Measurements from ENCODE around the gene ARHGEF26. TPM values are rescaled to one million over a fixed set of nuclear protein-coding genes. Genes with fewer than 3 reads are reported as not detected.
A peak's percentile ranks its signal among the peaks of the same experiment; 100 is the strongest.

Gene ARHGEF26
- total RNA-seq, 1 experiment from 2014 or later: 5.4 TPM

DNA sequence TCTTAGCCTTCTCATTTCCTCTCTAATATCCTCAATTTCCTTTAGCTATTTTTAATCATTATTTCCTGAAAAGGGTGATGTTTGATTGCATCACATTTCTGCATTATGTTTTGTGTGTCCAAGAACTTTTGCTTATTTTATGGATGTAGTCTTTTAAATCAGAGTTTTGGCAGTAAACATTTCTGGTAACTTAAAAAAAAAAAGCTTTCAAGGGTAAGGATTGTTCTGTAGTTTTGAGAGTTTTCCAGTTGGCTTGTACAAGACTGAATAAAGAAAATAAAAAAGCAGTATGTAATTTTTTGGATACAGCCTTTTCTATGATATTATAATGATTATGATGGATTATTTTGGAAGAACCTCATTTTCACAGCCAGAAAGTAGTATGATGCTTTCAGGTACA lies 103.7 kb downstream of the ARHGEF26 start:
- H3K36me3 ChIP-seq (replicated peaks; ENCODE audit: control insufficient read depth, insufficient read depth, low read length): no peaks in the 10 kb centered on the region
- DNase-seq: no peak
- no peaks in the 10 kb centered on the region for H3K27me3 ChIP-seq (ENCODE audit: control insufficient read depth, insufficient read depth, low read length)
- no peak overlapping the region for H3K4me3 ChIP-seq (ENCODE audit: insufficient read depth, low read depth, low read length)

DNA sequence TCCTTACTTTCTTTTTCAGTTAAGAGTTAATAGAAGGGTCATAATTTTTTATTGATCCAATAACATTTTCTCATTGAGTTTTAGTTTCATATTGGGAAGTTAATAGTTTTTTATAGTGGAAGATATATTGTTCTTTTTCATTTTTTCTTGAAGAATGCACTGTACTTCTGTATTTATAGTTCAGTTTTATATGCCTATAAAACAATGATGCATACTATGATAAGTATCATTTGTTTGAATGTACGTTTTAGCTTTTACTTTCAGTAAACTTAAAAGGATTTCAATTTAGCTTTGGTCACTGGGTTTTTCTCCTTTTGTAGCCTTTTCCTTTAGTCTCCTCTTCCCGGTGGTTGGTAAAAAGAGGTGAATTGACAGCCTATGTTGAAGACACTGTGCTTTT lies 104.3 kb downstream of the ARHGEF26 start:
- H3K27me3 ChIP-seq (ENCODE audit: control insufficient read depth, insufficient read depth, low read length): no peaks in the 10 kb centered on the region
- no peak overlapping the region for H3K4me3 ChIP-seq (ENCODE audit: insufficient read depth, low read depth, low read length)
- no peaks in the 10 kb centered on the region for H3K36me3 ChIP-seq (replicated peaks; ENCODE audit: control insufficient read depth, insufficient read depth, low read length)
- DNase-seq: no peak

DNA sequence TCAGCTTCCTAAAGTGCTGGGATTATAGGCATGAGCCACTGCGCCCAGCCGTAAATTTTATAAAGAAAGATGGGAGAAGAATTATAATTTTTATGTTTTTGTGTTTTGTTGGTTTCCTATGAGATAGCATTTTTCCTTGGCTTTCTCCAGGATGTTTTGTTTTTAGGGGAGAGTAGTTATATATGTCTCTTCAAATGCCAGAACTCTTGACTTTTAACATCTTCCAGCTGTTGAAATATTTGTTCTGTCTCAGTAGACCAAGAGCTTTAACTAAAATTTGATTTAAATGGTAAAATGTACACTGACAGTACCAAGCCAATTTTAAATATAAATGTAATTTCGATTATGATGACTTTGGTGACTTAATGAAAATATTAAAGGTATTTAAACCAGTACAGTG lies 106.3 kb downstream of the ARHGEF26 start:
- H3K4me3 ChIP-seq (ENCODE audit: insufficient read depth, low read depth, low read length): no peak overlapping the region
- no peak for DNase-seq
- no peaks in the 10 kb centered on the region for H3K27me3 ChIP-seq (ENCODE audit: control insufficient read depth, insufficient read depth, low read length)
- H3K36me3 ChIP-seq (replicated peaks; ENCODE audit: control insufficient read depth, insufficient read depth, low read length): no peaks in the 10 kb centered on the region

DNA sequence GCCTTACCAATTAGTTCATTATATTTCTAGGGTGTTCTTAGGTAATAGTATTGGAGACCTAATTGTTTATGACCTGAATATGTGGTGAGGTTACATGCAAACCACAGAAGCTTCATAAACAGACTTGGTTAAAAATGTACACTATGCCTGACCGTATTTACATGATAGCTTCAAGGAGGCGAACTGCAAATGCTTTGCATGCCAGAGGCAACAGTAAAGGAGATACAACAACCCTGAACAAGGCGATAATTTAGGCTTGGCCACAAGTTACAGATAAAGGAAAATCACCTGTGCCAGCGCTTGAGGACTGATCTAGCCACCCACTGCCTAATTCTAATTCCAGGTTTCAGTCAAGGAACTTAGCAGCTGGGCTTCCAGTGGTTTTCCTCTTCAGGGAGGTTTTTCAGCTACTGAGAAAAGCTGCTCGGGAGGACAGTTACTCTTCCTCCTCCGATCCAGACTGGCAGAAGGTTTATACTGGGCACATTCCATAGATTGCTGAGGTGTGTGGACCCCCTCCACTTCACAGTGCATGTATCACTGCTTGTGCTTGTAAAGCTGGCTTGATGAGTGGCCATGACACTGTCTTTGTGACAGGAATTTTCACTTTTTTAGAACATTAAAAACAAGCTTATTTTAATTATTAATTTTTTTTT lies 107.5 kb downstream of the ARHGEF26 start:
- DNase-seq: no peak
- Histone ChIP-seq H3K36me3 (replicated peaks; ENCODE audit: control insufficient read depth, insufficient read depth, low read length) (no peaks in the 10 kb centered on the region), H3K4me3 (ENCODE audit: insufficient read depth, low read depth, low read length) (no peak overlapping the region), H3K27me3 (ENCODE audit: control insufficient read depth, insufficient read depth, low read length) (no peaks in the 10 kb centered on the region)

DNA sequence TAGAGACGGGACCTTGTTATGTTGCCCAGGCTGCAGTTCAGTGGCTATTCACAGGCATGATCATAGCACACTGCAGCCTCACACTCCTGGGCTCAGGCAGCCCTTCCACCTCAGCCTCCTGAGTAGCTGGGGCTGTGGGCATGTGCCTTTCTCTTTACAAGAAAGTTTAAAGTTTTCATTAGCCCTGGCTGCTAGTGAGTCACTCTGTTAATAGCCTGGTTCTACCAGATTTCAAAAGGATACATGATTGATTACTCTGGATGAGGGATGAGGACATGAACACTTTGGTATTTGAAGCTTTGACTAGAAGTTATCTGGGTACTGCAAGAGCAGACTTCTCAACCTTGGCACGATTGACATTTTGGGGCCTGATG lies 108.0 kb downstream of the ARHGEF26 start:
- Histone ChIP-seq H3K4me3 (ENCODE audit: insufficient read depth, low read depth, low read length) (no peak overlapping the region), H3K36me3 (replicated peaks; ENCODE audit: control insufficient read depth, insufficient read depth, low read length) (no peaks in the 10 kb centered on the region), H3K27me3 (ENCODE audit: control insufficient read depth, insufficient read depth, low read length) (no peaks in the 10 kb centered on the region)
- DNase-seq: no peak

DNA sequence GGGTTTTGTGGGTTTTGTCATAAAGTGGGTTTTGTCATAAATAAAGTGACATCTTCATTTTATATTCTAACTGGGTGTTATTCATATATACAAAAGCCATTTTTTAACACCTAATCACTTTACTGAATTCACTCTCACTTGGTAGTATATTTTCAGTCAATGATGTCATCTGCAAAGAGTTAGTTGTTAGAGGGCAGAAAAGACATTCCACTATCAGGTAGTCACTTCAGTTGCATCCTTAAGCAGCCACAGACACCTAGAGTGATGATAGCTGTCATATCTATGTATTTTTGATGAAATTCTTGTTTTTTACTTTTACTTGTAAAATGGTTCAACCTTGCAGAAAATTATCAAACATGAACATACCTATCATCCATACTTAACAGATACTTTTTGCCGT lies 114.1 kb downstream of the ARHGEF26 start:
- no peaks in the 10 kb centered on the region for H3K27me3 ChIP-seq (ENCODE audit: control insufficient read depth, insufficient read depth, low read length)
- DNase-seq: no peak

DNA sequence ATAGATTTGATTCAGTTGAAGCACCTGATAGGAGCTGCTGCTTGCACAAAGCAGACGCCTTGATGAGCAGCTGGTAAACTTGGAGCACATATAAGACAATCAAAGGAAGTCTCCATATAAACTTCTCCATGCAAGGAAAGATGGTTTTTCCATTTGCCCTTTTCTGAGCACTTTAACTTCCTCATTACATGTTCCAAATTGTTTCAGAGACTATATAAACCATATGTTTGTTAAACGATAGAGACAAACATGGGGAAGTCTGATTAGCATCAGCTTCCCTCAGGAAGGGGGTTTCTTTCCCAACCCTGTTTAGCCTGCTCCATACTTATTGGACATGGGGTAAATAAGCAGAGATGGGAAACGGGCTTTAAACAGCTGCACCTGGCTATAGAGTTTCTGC lies 115.1 kb downstream of the ARHGEF26 start:
- H3K27me3 ChIP-seq (ENCODE audit: control insufficient read depth, insufficient read depth, low read length): no peaks in the 10 kb centered on the region
- no peak overlapping the region for H3K4me3 ChIP-seq (ENCODE audit: insufficient read depth, low read depth, low read length)
- no peaks in the 10 kb centered on the region for H3K36me3 ChIP-seq (replicated peaks; ENCODE audit: control insufficient read depth, insufficient read depth, low read length)
- DNase-seq: no peak

More for the DNA sequence above, 114.1 kb downstream of the ARHGEF26 start:
- no peak overlapping the region for H3K4me3 ChIP-seq (ENCODE audit: insufficient read depth, low read depth, low read length)
- H3K36me3 ChIP-seq (replicated peaks; ENCODE audit: control insufficient read depth, insufficient read depth, low read length): no peaks in the 10 kb centered on the region

DNA sequence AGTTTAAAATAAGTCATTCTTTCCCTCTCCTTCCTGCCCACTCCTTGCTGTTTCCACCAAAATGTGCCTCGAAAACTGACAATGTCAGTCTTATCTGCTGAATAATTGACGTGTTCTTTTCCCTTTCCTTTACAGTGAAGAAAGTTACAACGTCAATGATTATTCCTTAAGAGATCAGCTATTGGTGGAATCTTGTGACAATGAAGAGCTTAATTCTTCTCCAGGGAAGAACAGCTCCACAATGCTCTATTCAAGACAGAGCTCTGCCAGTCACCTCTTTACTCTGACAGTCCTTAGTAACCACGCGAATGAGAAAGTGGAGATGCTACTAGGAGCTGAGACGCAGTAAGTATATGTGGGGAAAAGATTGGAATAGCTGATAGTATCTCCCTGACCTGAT lies 119.0 kb downstream of the ARHGEF26 start:
- no peaks in the 10 kb centered on the region for H3K27me3 ChIP-seq (ENCODE audit: control insufficient read depth, insufficient read depth, low read length)
- no peak for DNase-seq
- no peak overlapping the region for H3K4me3 ChIP-seq (ENCODE audit: insufficient read depth, low read depth, low read length)
- no peaks in the 10 kb centered on the region for H3K36me3 ChIP-seq (replicated peaks; ENCODE audit: control insufficient read depth, insufficient read depth, low read length)

DNA sequence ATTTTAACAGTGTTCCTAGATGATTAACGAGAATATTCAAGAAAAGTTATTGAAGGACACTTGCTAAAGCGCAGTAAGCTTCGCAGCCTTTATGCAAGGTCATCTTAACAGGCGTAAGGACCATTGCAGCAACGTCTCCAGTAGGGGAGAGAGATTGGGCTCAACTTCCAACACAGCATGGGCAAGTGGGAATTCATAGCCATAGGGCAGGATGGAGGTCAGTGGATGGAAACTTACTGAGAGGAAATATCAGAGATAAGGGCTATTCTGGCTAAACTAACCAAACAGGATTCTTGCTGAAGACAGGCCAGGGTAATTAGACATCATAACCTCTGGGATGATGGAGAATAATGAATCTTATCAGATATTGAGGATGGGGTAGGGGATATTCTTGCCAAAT lies 120.3 kb downstream of the ARHGEF26 start:
- Histone ChIP-seq H3K36me3 (replicated peaks; ENCODE audit: control insufficient read depth, insufficient read depth, low read length) (no peaks in the 10 kb centered on the region), H3K4me3 (ENCODE audit: insufficient read depth, low read depth, low read length) (no peak overlapping the region), H3K27me3 (ENCODE audit: control insufficient read depth, insufficient read depth, low read length) (no peaks in the 10 kb centered on the region)
- no peak for DNase-seq

DNA sequence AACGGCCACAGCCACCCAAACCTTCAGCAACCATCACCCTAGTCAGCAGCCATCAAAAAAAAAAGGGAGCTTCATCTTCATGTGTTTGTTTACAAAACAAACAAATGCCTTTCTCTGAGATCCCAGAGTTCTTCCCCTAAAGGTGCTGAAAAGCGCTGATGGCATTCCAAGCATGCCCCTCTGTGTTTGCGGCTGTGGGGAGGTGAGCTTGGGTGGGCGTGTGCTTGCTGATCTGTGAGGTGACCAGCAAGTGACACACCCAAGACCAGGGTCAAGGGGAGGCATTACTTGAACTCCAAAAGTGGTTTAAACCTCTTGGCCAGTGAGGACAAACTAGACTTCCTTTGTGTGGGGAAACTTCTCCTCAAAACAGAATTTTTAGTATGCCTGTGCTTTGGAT lies 121.6 kb downstream of the ARHGEF26 start:
- no peak overlapping the region for H3K4me3 ChIP-seq (ENCODE audit: insufficient read depth, low read depth, low read length)
- peak; percentile 16 for DNase-seq

DNA sequence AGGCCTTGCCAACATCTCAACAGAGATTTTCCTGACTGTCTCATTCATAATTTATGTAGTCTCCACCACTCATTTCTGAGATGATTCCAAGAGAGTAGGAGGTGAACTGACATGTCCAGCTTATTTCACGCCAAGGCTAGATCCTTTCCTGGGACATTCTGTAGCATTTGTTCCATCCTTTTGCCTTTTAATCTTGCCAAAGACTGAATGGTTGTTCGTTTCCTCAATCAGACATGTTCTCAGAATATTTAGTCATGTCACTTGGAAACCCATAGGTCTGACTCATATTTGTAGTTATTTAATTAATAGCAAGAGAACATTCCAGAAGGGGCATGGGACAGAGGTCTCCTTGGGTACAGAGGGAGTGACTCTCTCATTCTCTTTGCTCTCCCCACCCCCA lies 122.2 kb downstream of the ARHGEF26 start:
- DNase-seq: no peak
- Histone ChIP-seq H3K27me3 (ENCODE audit: control insufficient read depth, insufficient read depth, low read length) (no peaks in the 10 kb centered on the region), H3K36me3 (replicated peaks; ENCODE audit: control insufficient read depth, insufficient read depth, low read length) (no peaks in the 10 kb centered on the region), H3K4me3 (ENCODE audit: insufficient read depth, low read depth, low read length) (no peak overlapping the region)

More for the DNA sequence above, 121.6 kb downstream of the ARHGEF26 start:
- Histone ChIP-seq H3K27me3 (ENCODE audit: control insufficient read depth, insufficient read depth, low read length) (no peaks in the 10 kb centered on the region), H3K36me3 (replicated peaks; ENCODE audit: control insufficient read depth, insufficient read depth, low read length) (no peaks in the 10 kb centered on the region)

DNA sequence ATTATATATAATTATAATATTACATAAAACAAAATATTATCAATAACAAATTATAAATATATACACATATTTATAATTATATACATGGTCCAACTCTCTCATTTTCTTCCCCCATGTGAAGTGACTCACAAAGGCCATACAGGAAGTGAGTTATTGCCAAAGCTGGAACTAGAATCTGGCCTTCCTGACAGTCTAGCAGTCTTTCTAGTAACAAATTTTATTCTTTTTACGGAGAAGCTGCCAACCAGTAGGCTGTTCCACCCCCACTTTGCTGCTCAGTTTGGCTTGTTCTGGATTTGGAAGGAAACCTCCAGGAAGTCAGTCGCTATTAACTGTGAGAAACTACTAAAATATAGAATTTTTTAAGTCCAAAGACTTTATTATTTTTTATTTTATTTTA lies 123.5 kb downstream of the ARHGEF26 start:
- no peak for DNase-seq
- Histone ChIP-seq H3K27me3 (ENCODE audit: control insufficient read depth, insufficient read depth, low read length) (no peaks in the 10 kb centered on the region), H3K4me3 (ENCODE audit: insufficient read depth, low read depth, low read length) (no peak overlapping the region), H3K36me3 (replicated peaks; ENCODE audit: control insufficient read depth, insufficient read depth, low read length) (peaks cover 1% of the 10 kb centered on the region; the same call in 1 of the 2 replicates)

DNA sequence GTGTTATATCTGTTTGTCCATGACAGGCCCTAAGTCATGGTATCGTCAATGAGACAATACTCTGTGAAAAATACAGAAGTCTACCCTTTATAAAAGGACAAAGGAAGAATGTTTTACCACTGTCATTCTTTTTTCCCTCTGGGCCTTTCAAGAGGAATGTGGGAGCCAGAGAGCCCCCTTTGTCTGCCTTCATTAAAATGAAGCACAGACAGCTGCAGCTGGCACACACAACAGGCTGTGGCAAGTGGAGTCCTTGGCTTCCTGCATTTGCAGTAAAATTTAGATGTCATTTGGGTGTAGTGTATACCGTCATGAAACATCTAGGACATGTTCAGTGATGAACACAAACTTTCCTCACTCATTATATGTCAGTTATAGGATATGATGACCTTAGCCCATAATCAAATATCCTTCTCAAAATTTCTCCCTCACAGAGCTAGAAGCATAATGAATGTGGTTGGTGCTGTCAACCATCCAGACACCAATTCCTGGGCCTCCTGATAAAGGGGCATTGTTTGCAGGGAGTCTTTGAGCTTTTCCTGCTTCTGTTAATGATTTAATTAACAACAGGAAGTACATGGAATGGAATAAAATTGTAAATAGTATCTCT lies 126.7 kb downstream of the ARHGEF26 start:
- H3K27me3 ChIP-seq (ENCODE audit: control insufficient read depth, insufficient read depth, low read length): no peaks in the 10 kb centered on the region
- H3K4me3 ChIP-seq (ENCODE audit: insufficient read depth, low read depth, low read length): no peak overlapping the region
- H3K36me3 ChIP-seq (replicated peaks; ENCODE audit: control insufficient read depth, insufficient read depth, low read length): peaks cover 6% of the 10 kb centered on the region
- DNase-seq: no peak

DNA sequence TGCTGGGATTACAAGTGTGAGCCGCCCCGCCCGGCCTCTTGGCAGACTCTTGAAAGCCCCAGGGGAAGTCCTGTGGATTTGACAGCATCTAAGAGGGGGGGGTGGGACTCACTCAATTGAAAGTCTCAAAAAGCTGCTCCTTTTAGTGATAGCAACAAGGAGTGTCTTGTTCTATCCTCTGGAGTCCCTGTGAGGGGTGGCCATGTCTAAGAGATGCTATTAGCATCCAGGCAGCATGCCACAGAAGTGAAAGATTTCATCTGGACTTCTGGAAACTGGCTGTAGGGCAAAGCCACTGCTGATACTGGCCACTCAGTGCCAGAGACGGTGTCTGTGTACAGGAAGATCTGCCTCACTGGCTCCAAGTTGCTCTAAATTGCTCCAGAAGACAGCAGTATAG lies 129.1 kb downstream of the ARHGEF26 start:
- H3K4me3 ChIP-seq (ENCODE audit: insufficient read depth, low read depth, low read length): no peak overlapping the region

DNA sequence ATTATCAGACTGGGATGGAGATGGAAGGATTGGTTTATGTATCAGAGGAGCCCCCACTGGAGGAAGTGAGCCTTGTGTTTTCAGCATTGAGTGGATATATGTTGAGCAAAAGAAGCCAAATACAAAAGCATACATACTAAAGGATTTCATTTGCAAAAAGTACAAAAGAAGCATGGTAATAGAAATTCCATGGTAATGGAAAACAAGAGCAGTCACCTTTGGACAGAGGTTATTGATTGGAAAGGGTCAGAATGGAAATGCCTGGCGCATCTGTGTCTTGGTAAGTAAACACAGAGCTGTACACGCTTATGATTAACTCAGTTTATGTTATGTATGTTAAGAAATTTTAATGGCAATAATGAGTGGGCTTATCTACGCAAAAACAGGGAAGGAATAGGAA lies 130.4 kb downstream of the ARHGEF26 start:
- Histone ChIP-seq H3K4me3 (ENCODE audit: insufficient read depth, low read depth, low read length) (no peak overlapping the region), H3K36me3 (replicated peaks; ENCODE audit: control insufficient read depth, insufficient read depth, low read length) (peaks cover 12% of the 10 kb centered on the region), H3K27me3 (ENCODE audit: control insufficient read depth, insufficient read depth, low read length) (no peaks in the 10 kb centered on the region)
- DNase-seq: no peak

More for the DNA sequence above, 129.1 kb downstream of the ARHGEF26 start:
- peaks cover 9% of the 10 kb centered on the region for H3K36me3 ChIP-seq (replicated peaks; ENCODE audit: control insufficient read depth, insufficient read depth, low read length)
- no peak for DNase-seq
- H3K27me3 ChIP-seq (ENCODE audit: control insufficient read depth, insufficient read depth, low read length): no peaks in the 10 kb centered on the region

All from H7 (cell line).